HG03439 (cell line): ENCODE results near the gene TSPOAP1.

Source experiments
- ATAC-seq: cut with Tn5 transposase; IDR thresholded peaks from one replicate; pipeline ENCODE4 v1.9.1; 2021; ENCODE audit warnings: mild to moderate bottlenecking, moderate library complexity; ENCODE audit not compliant: unreplicated experiment

The TSPOAP1 gene

GRCh38 chr17:58304750-58305486 is 23.7 kb downstream of the TSPOAP1 start:
- ATAC-seq = no peak

- no peak for ATAC-seq
Observed at GRCh38 chr17:58303971-58304749, 24.4 kb downstream of the TSPOAP1 start.

- no peak for ATAC-seq
Observed at GRCh38 chr17:58302919-58303585, 25.5 kb downstream of the TSPOAP1 start.

- ATAC-seq = no peak
Observed at GRCh38 chr17:58302171-58302918, 26.2 kb downstream of the TSPOAP1 start.

DNA sequence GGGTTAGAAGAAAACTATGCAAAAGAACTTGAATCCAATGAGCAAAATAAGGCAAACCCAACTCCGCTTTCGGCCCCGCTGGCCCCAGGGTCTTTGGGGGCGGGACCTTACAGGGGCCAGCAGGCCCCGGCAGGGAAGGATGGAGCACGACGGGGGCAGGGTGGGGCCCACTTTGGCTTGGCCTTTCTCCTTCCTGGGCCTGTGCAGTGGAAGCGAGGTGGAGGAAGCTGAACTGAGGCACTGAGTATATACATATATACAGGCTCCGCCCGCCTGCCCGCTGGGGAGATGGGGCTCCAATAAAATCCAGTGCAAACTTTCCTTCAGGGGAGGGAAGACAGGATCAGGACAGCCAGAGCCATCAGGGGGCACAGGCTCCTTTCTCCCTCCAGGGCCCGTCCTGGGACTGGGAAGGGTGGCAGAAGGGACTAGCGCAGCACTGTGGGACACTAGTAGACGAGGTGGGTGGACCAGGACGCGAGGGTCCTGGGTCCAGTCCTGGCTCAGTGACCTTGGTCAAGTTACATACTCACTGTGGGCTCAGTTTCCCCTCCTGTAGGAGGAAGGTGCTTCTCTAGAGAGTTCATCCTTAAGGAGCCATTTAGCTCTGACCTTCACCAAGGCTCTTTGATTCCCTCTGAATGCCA is 27.0 kb downstream of the TSPOAP1 start:
- no peak for ATAC-seq

DNA sequence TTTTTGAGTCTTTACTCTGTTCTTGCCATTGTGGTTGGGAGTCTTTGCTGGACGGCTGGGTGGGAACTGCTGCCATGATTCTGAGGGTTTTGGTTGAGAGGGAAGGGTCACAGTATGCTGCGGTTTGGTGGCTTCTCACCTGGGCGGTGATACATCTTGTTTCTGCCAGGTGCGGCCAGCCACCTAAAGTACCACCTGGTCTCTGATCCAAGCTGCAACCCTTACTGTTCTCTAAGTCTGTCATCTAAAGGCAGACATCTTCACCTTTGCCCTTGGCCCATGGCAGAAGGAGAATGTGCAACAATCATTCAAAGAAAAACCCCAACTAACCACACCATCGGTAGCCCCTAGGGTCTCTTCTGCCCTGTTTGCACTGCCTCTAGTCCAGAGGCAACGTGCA is 28.3 kb downstream of the TSPOAP1 start:
- no peak for ATAC-seq

- ATAC-seq = no peak
Observed at GRCh38 chr17:58294034-58294433, 34.6 kb downstream of the TSPOAP1 start.

GRCh38 chr17:58291246-58291645 is 37.3 kb downstream of the TSPOAP1 start:
- no peak for ATAC-seq

GRCh38 chr17:58289869-58290268 is 38.7 kb downstream of the TSPOAP1 start:
- no peak for ATAC-seq

DNA sequence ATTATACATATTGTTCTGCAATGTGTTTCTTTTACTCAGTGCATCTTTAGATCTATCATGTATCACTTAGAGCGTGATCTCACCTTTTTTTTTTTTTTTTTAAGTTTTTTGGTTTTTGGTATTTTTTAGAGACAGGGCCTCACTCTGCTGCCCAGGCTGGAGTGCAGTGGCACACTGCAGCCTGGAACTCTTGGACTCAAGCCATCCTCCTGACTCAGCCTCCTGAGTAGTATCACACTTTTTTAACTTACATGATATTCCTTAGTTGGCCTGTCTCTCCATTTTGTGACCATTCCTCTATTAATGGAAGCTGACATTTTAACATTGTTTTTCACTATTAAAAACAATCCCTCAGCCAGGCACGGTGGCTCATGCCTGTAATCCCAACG is 43.2 kb downstream of the TSPOAP1 start:
- ATAC-seq = no peak

GRCh38 chr17:58284613-58285421 is 43.8 kb downstream of the TSPOAP1 start:
- no peak for ATAC-seq

DNA sequence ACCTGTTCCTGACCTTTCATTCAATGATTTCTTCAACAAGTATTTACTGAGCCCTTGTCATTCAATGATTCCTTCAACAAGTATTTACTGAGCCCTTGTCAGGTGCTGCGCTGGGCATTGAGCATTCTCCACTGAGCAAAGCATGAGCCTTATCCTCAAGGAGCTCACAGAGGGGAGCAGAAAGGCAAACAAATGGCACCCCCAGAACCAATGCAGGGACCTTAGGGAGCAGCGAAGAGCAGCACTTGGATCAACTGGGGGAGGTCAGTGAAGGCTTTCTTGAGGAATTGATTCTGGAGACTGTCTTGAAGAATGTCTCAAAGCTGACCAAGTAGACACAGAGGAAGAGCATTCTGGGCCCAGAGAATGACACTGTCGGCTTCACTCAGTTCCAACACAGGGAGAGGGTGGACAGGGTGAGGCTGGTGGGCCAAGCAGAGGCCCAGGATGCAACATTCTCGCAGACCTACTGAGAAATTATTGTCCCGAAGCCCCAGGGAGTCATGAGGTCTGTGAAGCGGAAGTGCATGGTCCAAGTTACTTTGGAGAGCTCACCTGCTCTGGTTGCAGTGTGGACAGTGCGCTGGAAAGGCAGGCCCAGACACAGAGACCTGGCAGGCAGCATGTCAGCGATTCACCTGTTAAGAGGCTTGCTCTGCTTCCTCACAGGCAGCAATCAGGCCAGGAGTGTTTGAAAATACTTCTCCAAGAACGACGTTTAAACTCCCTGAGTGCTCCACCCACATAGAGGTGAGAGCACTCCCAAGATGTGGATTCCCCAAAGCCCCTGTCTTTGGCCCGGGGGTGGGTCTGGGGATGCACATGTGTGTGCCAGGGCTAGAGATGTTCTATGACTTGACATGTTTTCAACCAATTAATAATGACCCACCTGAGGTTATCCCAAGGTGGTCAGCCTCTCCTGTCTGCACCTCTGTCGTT is 44.7 kb downstream of the TSPOAP1 start:
- ATAC-seq = no peak

- no peak for ATAC-seq
Observed at GRCh38 chr17:58282442-58282841, 46.2 kb downstream of the TSPOAP1 start.

- no peak for ATAC-seq
Observed at GRCh38 chr17:58281511-58282011, 47.0 kb downstream of the TSPOAP1 start.

DNA sequence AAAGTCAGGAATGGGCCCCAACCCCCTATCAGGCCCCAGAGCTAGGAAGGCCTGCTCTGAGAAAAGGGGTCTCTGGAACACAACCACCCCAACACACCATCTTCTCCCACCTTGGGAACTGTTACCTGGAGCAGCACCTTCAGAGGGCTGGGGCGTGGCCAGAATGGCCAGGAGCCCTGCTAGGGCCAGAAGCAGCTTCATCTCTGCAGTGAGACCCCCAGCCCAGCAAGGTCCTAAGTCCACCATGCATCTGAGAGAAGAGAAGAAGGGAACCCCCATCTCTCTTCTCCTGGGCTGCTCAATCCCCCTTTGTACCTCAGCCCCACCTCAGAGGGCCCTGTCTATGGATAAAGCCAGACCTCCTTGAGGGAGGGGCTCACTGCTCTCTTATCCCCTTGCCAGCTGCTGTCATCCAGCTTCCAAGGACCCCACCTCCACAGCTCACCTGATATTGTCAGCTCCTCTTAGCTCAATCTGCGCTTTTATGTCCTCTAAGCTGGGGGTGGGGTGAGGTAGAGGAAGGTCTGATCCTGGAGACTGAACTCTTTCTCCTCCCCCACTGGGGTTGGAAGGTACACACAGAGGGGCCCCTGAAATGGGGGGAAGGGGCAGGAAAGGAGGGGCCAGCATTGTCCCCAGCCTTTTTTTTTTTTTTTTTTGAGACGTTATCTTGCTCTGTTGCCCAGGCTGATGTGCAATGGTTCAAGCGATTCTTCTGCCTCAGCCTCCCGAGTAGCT is 47.9 kb downstream of the TSPOAP1 start, which contains the start of gene MPO:
Gene MPO, minus strand, starts transcription at position 456 of the 738 bp plus-strand sequence. Its CDS starts 177 bp downstream, at position 279.
- no peak for ATAC-seq

DNA sequence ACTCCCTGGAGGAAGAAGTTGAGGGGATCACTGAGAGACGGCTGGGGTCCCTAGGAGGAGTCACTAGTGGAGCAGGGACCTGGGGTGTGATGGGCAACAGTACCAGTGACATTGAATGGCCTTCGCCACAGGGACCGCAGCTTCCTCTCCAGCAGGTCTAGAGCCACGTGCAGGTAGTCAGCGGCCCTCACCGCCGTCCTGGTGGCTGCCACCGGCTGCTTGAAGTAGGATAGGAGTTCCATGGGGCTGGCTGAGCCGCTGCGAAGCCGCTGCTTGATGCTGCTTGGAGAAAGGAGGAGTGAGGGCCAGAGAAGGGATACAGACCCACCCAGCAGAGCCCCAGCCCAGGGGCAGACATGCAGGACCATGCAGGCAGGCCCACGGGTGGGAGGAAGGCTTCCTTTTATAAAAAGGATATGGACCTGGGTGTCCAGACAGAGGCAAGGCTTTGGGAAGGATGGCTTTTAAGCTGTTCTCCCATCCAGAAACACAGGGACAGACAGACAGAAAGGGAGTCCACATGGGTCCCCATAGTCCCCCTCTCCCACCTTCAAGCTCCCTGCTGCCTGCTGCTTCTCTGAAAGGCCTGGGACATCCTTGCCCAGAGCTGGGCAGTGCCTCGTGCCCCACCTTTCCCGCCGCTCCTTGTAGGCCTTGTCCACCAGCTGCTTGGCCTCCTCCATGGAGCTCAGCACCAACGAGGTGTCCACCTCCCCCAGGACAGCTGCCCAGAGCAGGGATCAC is 48.7 kb downstream of the TSPOAP1 start:
- ATAC-seq = no peak
